ENCODE measurements around the gene PIP4K2A.

PIP4K2A gene

DNA sequence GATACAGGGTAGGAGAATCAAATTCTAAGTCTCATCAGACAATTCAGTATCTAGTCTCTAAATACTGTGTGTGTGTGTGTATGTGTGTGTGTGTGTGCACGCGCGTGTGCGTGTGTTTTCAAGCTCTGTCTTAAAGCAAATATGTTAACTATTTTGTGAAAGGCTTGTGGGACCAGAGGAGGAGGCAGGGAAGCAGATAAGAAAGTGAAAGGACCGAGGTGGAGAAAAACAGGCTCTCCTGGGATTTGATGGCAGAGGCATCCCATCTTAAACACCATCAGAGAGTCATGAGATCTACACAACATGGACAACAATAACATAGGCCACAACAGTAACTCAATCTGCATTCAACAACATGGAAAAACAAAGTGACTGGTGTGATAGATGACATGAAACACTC lies 67.1 kb downstream of the PIP4K2A start:
- ChIA-PET CTCF (no interaction called here), POLR2A (no interaction called here)
- DNase-seq (ENCODE audit: extremely low spot score) = no peak
- no peak for TF ChIP-seq SP1 (IDR thresholded peaks at IDR 0.05)
- TF ChIP-seq LEF1 (IDR thresholded peaks at IDR 0.05; ENCODE audit: borderline replicate concordance) = no peak
- TF ChIP-seq CTBP1 (IDR thresholded peaks at IDR 0.05; ENCODE audit: borderline replicate concordance) = no peak

DNA sequence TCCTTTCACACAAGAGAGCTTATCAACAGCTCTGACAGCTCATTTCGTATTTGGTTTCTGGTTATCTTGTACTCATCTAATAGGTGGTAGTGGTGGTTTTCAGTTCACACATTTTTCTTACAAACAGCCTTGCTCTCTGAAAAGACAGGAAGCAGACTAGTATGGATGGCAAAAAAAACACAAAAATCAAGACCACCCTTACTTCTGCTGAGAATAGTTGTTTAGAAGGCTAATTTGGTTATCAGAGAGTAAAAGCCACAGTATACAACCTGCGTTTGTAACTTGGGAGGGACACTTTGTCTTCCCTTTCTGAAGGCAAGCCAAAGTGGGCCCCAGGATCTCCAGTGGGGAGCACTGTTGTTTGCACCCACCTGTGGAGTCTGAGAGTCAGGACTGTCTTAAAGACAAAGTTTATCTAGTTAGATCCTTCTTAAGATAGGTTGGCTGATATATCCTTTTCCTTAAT lies 68.0 kb downstream of the PIP4K2A start:
- CTCF ChIA-PET = no interaction called here
- no peak for TF ChIP-seq FOXK2 (IDR thresholded peaks at IDR 0.05)
- no peak for TF ChIP-seq ZNF384 (IDR thresholded peaks at IDR 0.05)
- TF ChIP-seq HDGF (IDR thresholded peaks at IDR 0.05; ENCODE audit: borderline replicate concordance) = no peak
- no peak for TF ChIP-seq TARDBP (IDR thresholded peaks at IDR 0.05)
- no peak for TF ChIP-seq PKNOX1 (IDR thresholded peaks at IDR 0.05)
- TF ChIP-seq SUZ12 (IDR thresholded peaks at IDR 0.05) = no peak
- TF ChIP-seq LEF1 (IDR thresholded peaks at IDR 0.05; ENCODE audit: borderline replicate concordance) = no peak
- no peak for TF ChIP-seq ARNT (IDR thresholded peaks at IDR 0.05)
- TF ChIP-seq BHLHE40 (IDR thresholded peaks at IDR 0.05; ENCODE audit: borderline replicate concordance) = no peak
- TF ChIP-seq SP1 (IDR thresholded peaks at IDR 0.05) = no peak
- POLR2A ChIA-PET = no interaction called here
- DNase-seq (ENCODE audit: extremely low spot score) = no peak

- POLR2A ChIA-PET = no interaction called here
- CTCF ChIA-PET = no interaction called here
- TF ChIP-seq CTBP1 (IDR thresholded peaks at IDR 0.05; ENCODE audit: borderline replicate concordance) (no peak), TARDBP (IDR thresholded peaks at IDR 0.05) (no peak), ZNF384 (IDR thresholded peaks at IDR 0.05) (no peak), BHLHE40 (IDR thresholded peaks at IDR 0.05; ENCODE audit: borderline replicate concordance) (no peak), NFRKB (IDR thresholded peaks at IDR 0.05) (no peak), FOXM1 (IDR thresholded peaks at IDR 0.05; ENCODE audit: borderline replicate concordance) (no peak)
- no peak for DNase-seq (ENCODE audit: extremely low spot score)
Observed at GRCh38 chr10:22644222-22644621, 70.2 kb downstream of the PIP4K2A start.

GRCh38 chr10:22643775-22644174 lies 70.6 kb downstream of the PIP4K2A start:
- no peak for DNase-seq (ENCODE audit: extremely low spot score)
- ChIA-PET POLR2A (interaction anchor here (0.9 kb wide), 1 partner anchor 12 kb away, joined by 3 read pairs; no protein-coding TSS in a partner anchor), CTCF (no interaction called here)
- TF ChIP-seq ZNF384 (IDR thresholded peaks at IDR 0.05) = no peak
- TF ChIP-seq L3MBTL2 (conservative IDR thresholded peaks at IDR 0.05) = no peak
- no peak for TF ChIP-seq FOXK2 (IDR thresholded peaks at IDR 0.05)
- TF ChIP-seq ELF4 (IDR thresholded peaks at IDR 0.05) = no peak
- no peak for TF ChIP-seq CTBP1 (IDR thresholded peaks at IDR 0.05; ENCODE audit: borderline replicate concordance)
- no peak for TF ChIP-seq ARNT (IDR thresholded peaks at IDR 0.05)
- no peak for TF ChIP-seq SUZ12 (IDR thresholded peaks at IDR 0.05)

DNA sequence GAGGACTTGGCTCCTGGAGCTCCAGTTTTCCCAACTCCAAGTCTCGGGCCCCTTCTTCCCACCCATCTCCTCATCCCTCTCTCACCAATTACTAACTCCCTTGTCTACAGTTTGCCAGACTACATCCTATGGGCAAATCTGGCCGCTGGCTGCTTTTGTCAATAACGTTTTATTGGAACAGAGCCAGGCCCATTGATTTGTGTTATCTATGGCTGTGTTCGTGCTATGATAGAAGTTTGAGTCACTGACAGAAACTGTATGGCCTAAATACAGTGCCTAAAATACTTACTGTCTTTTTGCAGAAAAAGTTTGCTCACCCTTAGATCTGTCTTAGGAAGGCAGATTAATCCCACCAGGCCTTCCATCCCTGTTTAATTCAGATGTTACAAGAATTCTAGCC lies 71.3 kb downstream of the PIP4K2A start:
- no peak for DNase-seq (ENCODE audit: extremely low spot score)
- TF ChIP-seq ARNT (IDR thresholded peaks at IDR 0.05) (no peak), BHLHE40 (IDR thresholded peaks at IDR 0.05; ENCODE audit: borderline replicate concordance) (no peak), L3MBTL2 (conservative IDR thresholded peaks at IDR 0.05) (no peak), ELF4 (IDR thresholded peaks at IDR 0.05) (no peak), CTBP1 (IDR thresholded peaks at IDR 0.05; ENCODE audit: borderline replicate concordance) (no peak), FOXA1 (IDR thresholded peaks at IDR 0.05) (no peak), LEF1 (IDR thresholded peaks at IDR 0.05; ENCODE audit: borderline replicate concordance) (no peak)
- ChIA-PET CTCF (interaction anchor here (0.5 kb wide), 1 partner anchor 234 kb away, joined by 3 read pairs; no protein-coding TSS in a partner anchor), POLR2A (interaction anchor here (0.9 kb wide), 1 partner anchor 11 kb away, joined by 3 read pairs; no protein-coding TSS in a partner anchor)

- DNase-seq (ENCODE audit: extremely low spot score) = no peak
- CTCF ChIA-PET = no interaction called here
- POLR2A ChIA-PET = no interaction called here
- TF ChIP-seq TARDBP (IDR thresholded peaks at IDR 0.05) (no peak), FOXM1 (IDR thresholded peaks at IDR 0.05; ENCODE audit: borderline replicate concordance) (no peak), SUZ12 (IDR thresholded peaks at IDR 0.05) (no peak), FOXK2 (IDR thresholded peaks at IDR 0.05) (no peak), ELF4 (IDR thresholded peaks at IDR 0.05) (no peak), ARNT (IDR thresholded peaks at IDR 0.05) (no peak), PKNOX1 (IDR thresholded peaks at IDR 0.05) (no peak), HDGF (IDR thresholded peaks at IDR 0.05; ENCODE audit: borderline replicate concordance) (no peak), ZNF384 (IDR thresholded peaks at IDR 0.05) (no peak), CTBP1 (IDR thresholded peaks at IDR 0.05; ENCODE audit: borderline replicate concordance) (no peak)
Observed at GRCh38 chr10:22641743-22642142, 72.6 kb downstream of the PIP4K2A start.

DNA sequence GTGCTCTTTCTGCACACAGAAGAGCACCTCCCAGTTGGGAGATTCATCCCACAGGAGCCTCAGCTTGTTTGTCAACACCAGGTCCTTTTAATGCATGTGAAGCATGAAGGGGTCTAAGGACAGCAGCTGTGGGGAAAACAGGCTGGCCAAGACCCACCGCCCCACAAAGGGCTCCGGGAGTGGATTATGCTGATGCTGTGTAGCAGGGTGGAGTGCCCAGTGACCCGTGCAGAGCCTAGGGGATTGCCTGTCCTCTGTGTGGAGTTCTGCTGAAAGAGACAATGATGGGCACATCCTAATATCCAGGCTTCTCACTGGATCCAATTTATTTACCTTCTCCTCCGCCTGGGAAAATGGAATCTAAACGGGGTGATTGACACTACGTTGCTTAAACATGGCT lies 74.0 kb downstream of the PIP4K2A start:
- no peak for DNase-seq (ENCODE audit: extremely low spot score)
- TF ChIP-seq TARDBP (IDR thresholded peaks at IDR 0.05) (no peak), ZNF384 (IDR thresholded peaks at IDR 0.05) (no peak), ELF4 (IDR thresholded peaks at IDR 0.05) (no peak), CTBP1 (IDR thresholded peaks at IDR 0.05; ENCODE audit: borderline replicate concordance) (no peak), LEF1 (IDR thresholded peaks at IDR 0.05; ENCODE audit: borderline replicate concordance) (no peak), SP1 (IDR thresholded peaks at IDR 0.05) (no peak), SUZ12 (IDR thresholded peaks at IDR 0.05) (no peak), ARNT (IDR thresholded peaks at IDR 0.05) (no peak), PKNOX1 (IDR thresholded peaks at IDR 0.05) (no peak)
- POLR2A ChIA-PET = no interaction called here
- CTCF ChIA-PET = no interaction called here

Data from HEK293T (cell line).